NB4 (cell line): ENCODE measurements around the gene ACTL7B.

Experiments
- CTCF ChIP-seq: IDR thresholded peaks from one replicate; pipeline ENCODE4 v1.5.1; 2012; ENCODE audit warnings: low read depth, low read length
- MAX ChIP-seq: IDR thresholded peaks from 2 replicates; pipeline ENCODE4 v1.6.1; 2011; ENCODE audit warnings: low read depth, low read length
- MYC ChIP-seq: IDR thresholded peaks from 2 replicates; pipeline ENCODE4 v1.6.1; 2011; ENCODE audit warnings: low read depth, low read length
- POLR2A ChIP-seq: IDR thresholded peaks from 2 replicates; pipeline ENCODE4 v1.6.1; 2011; ENCODE audit warnings: mild to moderate bottlenecking; ENCODE audit not compliant: insufficient read length; ENCODE audit errors: extremely low read depth

GRCh38 chr9:108831496-108832178 lies 24.1 kb downstream of the ACTL7B start:
- TF ChIP-seq POLR2A = no peak
- no peak for TF ChIP-seq CTCF
- TF ChIP-seq MAX = no peak
- no peak for TF ChIP-seq MYC
